ENCODE data around the gene DQX1.

DNA sequence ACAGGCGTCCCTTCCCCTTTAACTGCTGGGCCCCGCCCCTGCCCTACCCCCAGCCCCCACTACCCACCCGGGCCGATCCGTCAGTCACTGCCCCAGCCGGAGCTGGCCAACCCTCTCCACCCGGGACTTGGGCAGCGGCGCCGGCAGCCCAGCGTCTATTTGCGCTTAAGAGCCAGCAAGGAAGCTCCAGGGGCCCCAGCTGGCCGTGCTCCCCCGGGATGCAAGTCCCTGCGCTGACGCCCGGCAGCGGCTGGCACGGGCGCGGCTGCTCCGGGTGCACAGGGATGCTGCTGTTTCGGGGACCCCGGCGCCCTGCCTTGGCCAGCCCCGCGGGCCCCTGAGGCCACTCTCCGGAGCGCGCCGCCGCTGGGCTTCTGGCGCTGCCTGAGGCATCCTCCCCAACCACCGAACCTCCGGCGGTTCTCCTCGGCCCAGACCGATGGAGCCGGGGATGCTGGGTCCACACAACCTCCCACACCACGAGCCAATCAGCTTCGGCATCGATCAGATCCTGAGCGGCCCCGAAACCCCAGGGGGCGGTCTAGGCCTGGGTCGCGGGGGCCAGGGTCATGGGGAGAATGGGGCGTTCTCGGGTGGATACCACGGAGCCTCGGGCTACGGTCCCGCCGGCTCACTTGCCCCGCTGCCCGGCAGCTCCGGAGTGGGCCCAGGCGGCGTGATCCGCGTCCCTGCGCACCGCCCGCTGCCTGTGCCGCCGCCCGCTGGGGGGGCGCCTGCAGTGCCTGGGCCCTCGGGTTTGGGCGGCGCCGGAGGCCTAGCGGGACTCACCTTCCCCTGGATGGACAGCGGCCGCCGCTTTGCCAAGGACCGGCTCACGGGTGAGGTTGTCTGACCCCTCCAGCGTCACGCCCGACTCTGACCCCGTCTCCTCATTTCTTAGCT lies 11.4 kb downstream of the DQX1 start, which contains the start of gene TLX2:
- TF ChIP-seq CTCF (conservative IDR thresholded peaks at IDR 0.05; ENCODE audit: low read depth, low read length) (no peak), POLR2A (IDR thresholded peaks at IDR 0.05; ENCODE audit: low read depth, low read length) (no peak), MXI1 (IDR thresholded peaks at IDR 0.05; ENCODE audit: borderline replicate concordance, low read depth, low read length) (no peak), RAD21 (IDR thresholded peaks at IDR 0.05; ENCODE audit: low read length) (no peak), USF2 (IDR thresholded peaks at IDR 0.05; ENCODE audit: low read depth, low read length) (no peak), RCOR1 (IDR thresholded peaks at IDR 0.05; ENCODE audit: insufficient replicate concordance, low read length) (no peak), MAFK (IDR thresholded peaks at IDR 0.05; ENCODE audit: low read depth, low read length) (no peak), NFE2L2 (IDR thresholded peaks at IDR 0.05; ENCODE audit: low read depth, low read length) (no peak), CEBPB (IDR thresholded peaks at IDR 0.05; ENCODE audit: low read depth, low read length) (no peak), CHD1 (IDR thresholded peaks at IDR 0.05; ENCODE audit: low read depth, low read length) (no peak), SMC3 (IDR thresholded peaks at IDR 0.05; ENCODE audit: low read depth, low read length) (no peak), FOS (IDR thresholded peaks at IDR 0.05; ENCODE audit: low read depth, low read length) (no peak), BHLHE40 (IDR thresholded peaks at IDR 0.05; ENCODE audit: low read depth, low read length) (no peak)

All from IMR-90 (cell line).